Measurements from ENCODE around the gene LGR6.

DNA sequence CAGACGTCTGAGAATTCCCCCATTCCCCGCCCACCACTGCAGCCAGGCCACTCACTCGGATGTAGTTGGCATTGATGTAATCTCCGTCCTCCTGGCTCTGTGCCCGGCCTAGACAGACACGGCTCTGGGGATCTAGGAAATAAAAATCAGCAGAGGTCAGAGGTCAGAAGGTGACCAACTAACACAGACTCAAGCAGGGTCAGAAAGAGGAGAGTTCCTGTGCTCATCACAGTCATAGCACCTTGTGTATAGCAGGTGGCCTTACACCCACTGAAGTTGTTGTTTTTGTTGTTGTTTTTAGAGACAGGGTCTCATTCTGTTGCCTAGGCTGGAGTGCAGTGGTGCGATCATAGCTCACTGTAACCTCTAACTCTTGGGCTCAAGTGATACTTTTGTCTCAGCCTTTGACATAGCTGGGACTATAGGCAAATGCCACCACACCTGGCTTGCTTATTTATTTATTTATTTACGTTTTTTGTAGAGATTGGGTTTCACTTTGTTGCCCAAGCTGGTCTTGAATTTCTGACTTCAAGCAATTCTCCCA, 38.0 kb upstream of the LGR6 start:
- TF ChIP-seq, protein P1, sequence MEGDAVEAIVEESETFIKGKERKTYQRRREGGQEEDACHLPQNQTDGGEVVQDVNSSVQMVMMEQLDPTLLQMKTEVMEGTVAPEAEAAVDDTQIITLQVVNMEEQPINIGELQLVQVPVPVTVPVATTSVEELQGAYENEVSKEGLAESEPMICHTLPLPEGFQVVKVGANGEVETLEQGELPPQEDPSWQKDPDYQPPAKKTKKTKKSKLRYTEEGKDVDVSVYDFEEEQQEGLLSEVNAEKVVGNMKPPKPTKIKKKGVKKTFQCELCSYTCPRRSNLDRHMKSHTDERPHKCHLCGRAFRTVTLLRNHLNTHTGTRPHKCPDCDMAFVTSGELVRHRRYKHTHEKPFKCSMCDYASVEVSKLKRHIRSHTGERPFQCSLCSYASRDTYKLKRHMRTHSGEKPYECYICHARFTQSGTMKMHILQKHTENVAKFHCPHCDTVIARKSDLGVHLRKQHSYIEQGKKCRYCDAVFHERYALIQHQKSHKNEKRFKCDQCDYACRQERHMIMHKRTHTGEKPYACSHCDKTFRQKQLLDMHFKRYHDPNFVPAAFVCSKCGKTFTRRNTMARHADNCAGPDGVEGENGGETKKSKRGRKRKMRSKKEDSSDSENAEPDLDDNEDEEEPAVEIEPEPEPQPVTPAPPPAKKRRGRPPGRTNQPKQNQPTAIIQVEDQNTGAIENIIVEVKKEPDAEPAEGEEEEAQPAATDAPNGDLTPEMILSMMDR (IDR thresholded peaks at IDR 0.05), result no peak
- no peak for TF ChIP-seq POLR2A (IDR thresholded peaks at IDR 0.05)

Data from Peyer's patch (tissue), 4 donors.